HG03378 (cell line): ENCODE data around the gene ATP2B2.
"Not testable (repeated sequence)": the region's sequence is repeated elsewhere in the genome, so short reads cannot be mapped to it uniquely, and the experiment has no call there.

Source experiments
- ATAC-seq: cut with Tn5 transposase; IDR thresholded peaks from one replicate; pipeline ENCODE4 v1.9.1; 2021; ENCODE audit warnings: mild to moderate bottlenecking, moderate library complexity; ENCODE audit not compliant: unreplicated experiment

Gene ATP2B2

GRCh38 chr3:10310578-10310977 lies 194.8 kb downstream of the ATP2B2 start:
- no peak for ATAC-seq

DNA sequence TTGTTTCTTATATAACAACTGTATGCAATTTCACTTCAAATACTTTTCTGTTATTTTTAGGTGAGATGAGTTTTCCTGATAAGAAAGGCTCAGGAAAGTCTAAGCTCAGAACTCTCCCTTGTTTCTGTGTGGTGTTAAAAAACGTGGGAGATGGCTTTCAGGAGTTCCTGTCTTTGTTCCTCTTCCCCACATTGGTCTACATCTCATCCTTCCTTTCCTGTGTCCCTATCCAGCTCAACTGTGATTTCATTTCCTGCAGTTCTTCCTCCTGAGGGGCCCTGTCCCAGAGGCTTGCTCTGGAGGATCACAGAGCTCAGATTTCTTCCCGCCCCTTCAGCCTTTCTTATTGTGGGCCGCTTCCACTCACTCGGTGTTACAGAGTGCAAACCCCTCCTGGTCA lies 195.7 kb downstream of the ATP2B2 start:
- no peak for ATAC-seq

- ATAC-seq, result no peak
These were observed 196.7 kb downstream of the ATP2B2 start for GRCh38 chr3:10308678-10309077.

GRCh38 chr3:10306156-10306555 lies 199.2 kb downstream of the ATP2B2 start:
- no peak for ATAC-seq

GRCh38 chr3:10305331-10305902 lies 200.0 kb downstream of the ATP2B2 start:
- ATAC-seq, result no peak

GRCh38 chr3:10304905-10305304 lies 200.5 kb downstream of the ATP2B2 start:
- ATAC-seq, result no peak

DNA sequence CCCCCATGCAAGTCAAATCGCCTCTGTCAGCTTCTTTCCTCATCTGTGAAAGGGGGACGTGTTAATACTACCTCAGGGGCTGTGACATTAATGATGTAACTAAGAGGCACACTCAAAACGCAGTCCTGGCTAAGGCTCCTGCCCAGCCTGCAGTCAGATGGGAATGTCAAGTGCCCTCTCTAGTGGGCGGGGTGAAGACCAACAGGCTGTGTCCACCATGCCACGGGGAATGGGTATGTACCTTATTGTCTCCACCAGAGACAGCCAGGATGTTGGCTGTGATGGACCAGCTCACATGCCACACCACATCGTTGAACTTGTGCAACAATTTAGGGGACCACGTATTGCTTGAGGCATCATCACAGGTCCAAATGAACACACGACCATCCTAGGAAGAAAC lies 201.6 kb downstream of the ATP2B2 start:
- ATAC-seq, result no peak

DNA sequence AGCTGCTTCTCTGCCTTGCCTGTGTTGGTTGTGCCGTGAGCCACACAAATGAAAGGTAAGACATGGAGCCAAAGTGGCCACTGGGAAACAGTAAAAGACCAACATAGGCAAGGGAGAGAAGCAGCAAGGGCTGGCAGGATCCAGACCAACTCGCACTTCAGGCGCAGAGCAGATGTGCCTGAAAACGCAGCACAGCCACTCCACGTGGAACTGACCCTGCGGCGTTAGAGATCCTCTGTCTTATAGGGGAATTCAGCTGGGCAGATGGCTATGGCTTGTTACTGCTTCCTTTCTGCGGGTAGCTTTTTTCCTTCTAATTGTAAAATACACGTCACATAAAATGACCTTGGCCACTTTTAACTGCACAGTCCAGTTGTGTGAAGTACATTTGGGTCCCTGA lies 202.3 kb downstream of the ATP2B2 start:
- ATAC-seq, result no peak

GRCh38 chr3:10300087-10300486 lies 205.3 kb downstream of the ATP2B2 start:
- ATAC-seq, result no peak

DNA sequence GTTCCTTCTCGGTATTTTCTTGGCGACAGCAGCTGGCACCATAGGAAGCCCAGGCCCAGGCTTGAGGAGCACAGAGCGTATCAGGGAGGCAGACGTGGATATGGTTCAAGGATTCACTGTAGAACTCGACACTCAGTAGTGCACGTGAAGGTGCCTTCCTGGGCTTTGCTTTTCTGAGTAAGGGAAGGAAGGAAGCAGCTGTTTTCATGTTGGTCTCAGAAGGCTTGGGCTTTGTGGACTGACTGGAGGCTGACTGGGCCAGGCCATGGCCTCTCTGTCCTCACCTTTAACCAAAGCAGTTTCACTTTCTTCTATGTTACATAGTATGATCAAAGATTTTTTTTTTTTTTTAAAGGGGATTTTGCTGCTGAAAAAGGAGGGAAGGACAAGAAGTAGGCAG lies 205.7 kb downstream of the ATP2B2 start:
- no peak for ATAC-seq

DNA sequence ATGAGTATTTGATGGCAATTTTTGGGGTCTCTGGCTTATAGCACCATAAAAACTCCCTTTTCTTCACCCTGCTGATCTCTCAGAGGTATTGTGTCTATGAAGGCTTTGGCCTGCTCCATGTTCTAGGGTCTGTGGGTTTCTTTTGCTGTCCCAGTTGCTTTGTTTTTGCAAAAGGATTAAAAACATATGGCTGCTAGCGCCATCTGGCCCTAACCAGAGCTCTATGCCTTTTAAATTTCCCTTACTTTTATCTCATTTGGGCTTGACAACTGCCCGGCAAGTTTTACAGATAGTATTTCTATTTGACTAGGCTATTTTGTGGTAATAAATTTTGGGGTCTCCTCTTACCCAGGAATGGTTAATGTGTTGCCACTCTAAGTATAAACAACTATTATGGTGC lies 206.2 kb downstream of the ATP2B2 start:
- no peak for ATAC-seq

DNA sequence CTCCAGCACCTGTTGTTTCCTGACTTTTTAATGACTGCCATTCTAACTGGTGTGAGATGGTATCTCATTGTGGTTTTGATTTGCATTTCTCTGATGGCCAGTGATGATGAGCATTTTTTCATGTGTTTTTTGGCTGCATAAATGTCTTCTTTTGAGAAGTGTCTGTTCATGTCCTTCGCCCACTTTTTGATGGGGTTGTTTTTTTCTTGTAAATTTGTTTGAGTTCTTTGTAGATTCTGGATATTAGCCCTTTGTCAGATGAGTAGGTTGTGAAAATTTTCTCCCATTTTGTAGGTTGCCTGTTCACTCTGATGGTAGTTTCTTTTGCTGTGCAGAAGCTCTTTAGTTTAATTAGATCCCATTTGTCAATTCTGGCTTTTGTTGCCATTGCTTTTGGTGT lies 207.3 kb downstream of the ATP2B2 start:
- not testable (repeated sequence) for ATAC-seq

GRCh38 chr3:10294030-10294586 lies 211.3 kb downstream of the ATP2B2 start:
- ATAC-seq, result no peak

DNA sequence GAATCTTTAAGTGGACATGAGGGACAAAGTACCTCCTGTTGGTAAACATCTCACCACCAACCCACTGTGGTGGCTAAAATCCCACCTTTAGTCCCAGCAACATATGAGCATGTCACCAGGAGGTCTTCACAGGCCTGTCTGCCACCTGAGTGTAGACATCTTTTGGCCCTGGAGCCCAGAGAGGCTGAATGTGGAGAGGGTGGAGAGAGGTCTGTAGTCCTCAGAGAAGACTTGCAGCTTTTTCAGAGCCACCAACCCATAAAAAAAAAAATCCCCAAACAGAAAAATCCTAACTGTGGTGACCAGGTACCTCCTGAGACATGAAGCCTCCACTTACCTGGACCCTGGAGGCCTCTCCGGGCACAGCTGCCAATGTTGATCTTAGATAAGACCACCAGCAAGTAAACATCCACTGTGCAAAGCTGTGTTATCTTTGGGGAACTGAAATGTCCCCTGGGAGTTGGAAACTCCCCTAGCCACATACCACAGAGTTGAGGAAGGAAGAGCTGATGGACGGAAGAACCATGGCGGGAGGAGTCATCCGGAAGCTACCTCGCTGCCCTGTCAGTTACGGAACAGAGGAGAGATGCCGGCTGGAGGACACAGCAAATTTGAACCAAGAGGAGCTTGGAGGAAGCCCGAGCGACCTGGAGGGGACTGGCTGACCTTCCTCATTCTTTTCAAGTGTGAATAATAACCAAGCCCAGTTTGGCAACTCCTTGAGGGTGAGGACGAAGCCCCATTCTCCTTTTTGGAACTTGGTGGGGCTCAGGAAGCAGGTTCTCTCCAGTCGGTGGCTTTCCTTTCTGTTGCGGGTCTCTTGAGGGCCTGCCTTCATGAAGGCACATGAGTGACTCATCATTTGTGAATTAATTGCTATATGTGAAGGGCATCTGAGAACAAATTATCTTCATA lies 212.6 kb downstream of the ATP2B2 start, which contains the start of gene GHRL:
Gene GHRL (minus strand): TSS at position 443 of the 915 bp plus-strand sequence. CDS start 2,767 bp downstream, outside the sequence.
- ATAC-seq, result peak; percentile 89

DNA sequence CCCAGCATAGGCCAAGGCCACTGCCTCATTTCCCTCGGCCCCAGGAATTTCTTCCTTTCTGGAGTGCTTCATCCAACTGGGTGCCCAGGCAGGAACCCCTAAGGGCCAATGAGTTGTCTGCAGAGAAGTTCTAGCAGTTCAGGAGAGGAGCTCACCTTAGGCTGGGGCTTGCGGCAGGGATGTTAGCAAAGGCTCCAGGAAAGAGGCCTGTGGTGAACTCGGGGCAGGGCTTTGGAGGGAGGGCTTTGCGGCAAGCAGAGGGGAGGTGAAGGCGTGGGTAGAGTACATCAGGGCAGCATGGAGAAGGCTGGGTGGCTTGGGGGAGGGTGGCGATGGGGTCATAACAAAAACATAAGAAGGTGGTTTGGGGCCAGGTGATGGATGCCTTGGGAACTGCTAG lies 213.7 kb downstream of the ATP2B2 start:
- no peak for ATAC-seq

GRCh38 chr3:10290481-10291176 lies 214.8 kb downstream of the ATP2B2 start:
- no peak for ATAC-seq

- no peak for ATAC-seq
These were observed 215.5 kb downstream of the ATP2B2 start for GRCh38 chr3:10289787-10290355.

DNA sequence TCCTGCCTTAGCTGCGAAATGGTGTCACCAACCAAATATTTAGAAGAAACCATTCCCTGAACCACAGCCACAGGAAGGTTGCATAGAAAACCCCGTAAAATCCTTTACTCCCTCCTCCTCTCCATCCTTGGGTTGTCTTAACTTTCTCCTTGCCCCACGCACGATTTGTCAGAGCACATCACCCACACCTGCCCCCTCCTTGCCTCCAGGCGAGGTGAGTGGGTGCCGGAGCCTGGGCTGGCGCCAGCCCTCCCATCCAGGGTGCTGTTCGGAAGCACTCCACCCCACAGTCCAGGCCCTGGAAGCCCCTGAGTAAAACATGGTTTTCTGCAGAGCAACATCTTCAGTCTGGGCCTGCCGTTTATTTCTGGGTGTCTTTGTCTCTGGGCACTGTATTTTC lies 216.3 kb downstream of the ATP2B2 start:
- ATAC-seq, result no peak

DNA sequence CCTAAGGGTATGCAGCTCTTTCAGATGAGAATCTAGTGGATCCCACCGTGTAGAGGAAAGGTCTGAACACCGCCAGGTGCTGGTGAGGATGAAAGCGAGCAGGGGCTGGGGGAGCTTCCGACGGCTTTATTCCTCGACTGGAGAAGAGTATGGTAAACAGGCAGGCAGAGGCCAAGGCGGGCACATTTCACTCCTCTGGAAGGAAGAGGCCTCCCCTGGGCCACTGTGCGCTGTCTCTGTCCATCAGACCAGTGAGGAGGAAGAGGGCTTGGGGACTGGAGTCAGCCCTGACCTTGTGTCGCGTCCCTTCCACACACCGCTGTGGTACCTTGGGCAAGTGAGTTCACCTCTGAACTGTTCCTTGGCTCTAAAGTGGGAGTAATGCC lies 216.8 kb downstream of the ATP2B2 start:
- ATAC-seq, result no peak

GRCh38 chr3:10287936-10288574 lies 217.3 kb downstream of the ATP2B2 start:
- ATAC-seq, result no peak
